Smooth muscle cell (in vitro differentiated cells): ENCODE results near the gene GPR62. TPM values are rescaled to one million over a fixed set of nuclear protein-coding genes. Genes with fewer than 3 reads are reported as not detected.

ENCODE experiments used
- DNase-seq: peaks from one replicate; lab custom pipeline; 2025; ENCODE audit not compliant: unreplicated experiment; lab: John Stamatoyannopoulos, UW
- H2AFZ ChIP-seq: fragments of 200-600 bp; sonication (generic); 2 replicates; pipeline ENCODE4 v1.6.0; 2016; ENCODE audit warnings: antibody characterized with exemption, low read depth, mild to moderate bottlenecking
- H3F3A ChIP-seq: fragments of 200-600 bp; sonication (generic); 2 replicates; pipeline ENCODE4 v1.6.0; 2017; ENCODE audit warnings: antibody characterized with exemption, low read depth
- H3K27ac ChIP-seq: fragments of 200-600 bp; sonication (generic); 2 replicates; pipeline ENCODE4 v1.5.1; 2016; ENCODE audit warnings: low read depth, mild to moderate bottlenecking
- H3K27me3 ChIP-seq: fragments of 200-600 bp; sonication (generic); 2 replicates; pipeline ENCODE4 v1.6.1; 2016; ENCODE audit warnings: low read depth, mild to moderate bottlenecking
- H3K36me3 ChIP-seq: fragments of 200-600 bp; sonication (generic); 2 replicates; pipeline ENCODE4 v1.5.1; 2016; ENCODE audit warnings: low read depth
- H3K4me1 ChIP-seq: fragments of 200-600 bp; sonication (generic); 2 replicates; pipeline ENCODE4 v1.5.1; 2016; ENCODE audit warnings: low read depth
- H3K4me2 ChIP-seq: fragments of 200-600 bp; sonication (generic); 2 replicates; pipeline ENCODE4 v1.6.0; 2016; ENCODE audit warnings: mild to moderate bottlenecking
- H3K4me3 ChIP-seq: fragments of 200-600 bp; sonication (generic); 2 replicates; pipeline ENCODE4 v1.5.1; 2016; ENCODE audit warnings: mild to moderate bottlenecking
- H3K79me2 ChIP-seq: fragments of 200-600 bp; sonication (generic); 2 replicates; pipeline ENCODE4 v1.6.0; 2016; ENCODE audit warnings: low read depth, mild to moderate bottlenecking
- H3K9ac ChIP-seq: fragments of 200-600 bp; sonication (generic); 2 replicates; pipeline ENCODE4 v1.6.0; 2016; ENCODE audit warnings: low read depth
- H3K9me3 ChIP-seq: fragments of 200-600 bp; sonication (generic); replicated peaks from 2 replicates; pipeline ENCODE4 v1.5.1; 2016; ENCODE audit warnings: low read depth
- H4K20me1 ChIP-seq: fragments of 200-600 bp; sonication (generic); 2 replicates; pipeline ENCODE4 v1.6.0; 2016; ENCODE audit warnings: low read depth
- CTCF ChIP-seq: fragments of 200-600 bp; sonication (generic); IDR thresholded peaks from 2 replicates; pipeline ENCODE4 v1.5.1; 2017; ENCODE audit warnings: borderline replicate concordance, mild to moderate bottlenecking, antibody characterized with exemption; ENCODE audit not compliant: insufficient read depth, poor library complexity, severe bottlenecking
- WGBS: methylation state at CpG from one replicate; pipeline ENCODE4 v1.1.7; 2016; ENCODE audit warnings: low lambda C conversion rate; 5-methylcytosine and 5-hydroxymethylcytosine counted together
- polyA plus RNA-seq: library from polyadenylated mRNA; unstranded; fragments of >200 nt; fragmentation: Nextera tagmentation; extraction: Ambion mirVana; gene quantifications from 2 replicates; pipeline ENCODE4 v1.2.1, GENCODE V29; 2016
- total RNA-seq: library from RNA; depleted of rRNA; stranded (reverse); fragments of >200 nt; gene quantifications from 2 replicates; pipeline ENCODE4 v1.2.3, GENCODE V29; 2014

The GPR62 gene
- total and polyA plus RNA-seq, 2 experiments from 2014 or later = 0.09 to 0.18 TPM

DNA sequence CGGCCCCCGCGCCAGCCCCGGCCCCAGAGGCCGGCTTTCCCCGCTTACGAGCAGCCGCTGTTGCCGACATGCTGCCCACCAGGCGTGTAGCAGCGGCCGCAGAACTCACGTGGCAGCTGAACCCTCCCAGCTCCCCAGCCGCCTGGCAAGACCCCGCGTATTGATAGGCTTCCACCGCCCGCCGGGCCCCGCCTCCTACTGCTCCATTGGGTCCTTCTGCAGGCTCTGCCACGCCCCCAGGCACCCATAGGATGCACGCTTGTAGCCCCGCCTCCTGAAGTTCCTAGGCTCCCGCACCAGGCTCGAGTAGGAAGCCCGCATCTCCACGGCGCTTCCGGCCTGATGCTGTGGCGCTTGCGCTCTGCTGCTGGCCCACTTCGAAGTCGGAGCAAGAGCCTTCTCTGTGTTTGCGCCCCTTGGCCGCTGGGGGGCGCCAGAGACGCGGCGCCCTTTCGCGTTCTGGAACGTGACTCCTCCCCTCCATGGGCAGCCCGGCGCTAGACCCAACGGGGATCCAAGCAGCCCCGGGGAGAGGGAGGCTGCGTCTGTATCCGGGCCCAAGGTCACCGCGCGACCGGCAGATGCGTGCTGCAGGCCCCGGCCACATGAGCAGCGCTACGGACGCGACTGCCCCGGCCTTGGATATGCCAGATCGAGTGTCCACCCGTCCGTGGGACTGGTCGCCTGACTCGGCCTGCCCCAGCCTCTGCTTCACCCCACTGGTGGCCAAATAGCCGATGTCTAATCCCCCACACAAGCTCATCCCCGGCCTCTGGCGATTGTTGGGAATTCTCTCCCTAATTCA, 13.2 kb upstream of the GPR62 start, which contains the start of the genes PARP3 and RRP9:
TSS of gene PARP3 (plus strand) at position 566 of the 805 bp plus-strand sequence. CDS start 993 bp downstream, outside the sequence.
TSS of gene RRP9 (minus strand) at position 107 of the 805 bp plus-strand sequence. CDS start at position 70, 37 bp downstream.
- peak; percentile 100 for DNase-seq
- H3K36me3 ChIP-seq = no peaks in the 10 kb centered on the region
- H4K20me1 ChIP-seq = no peaks in the 10 kb centered on the region
- peak within 1 kb of the TSS; percentile 91 for H3K4me2 ChIP-seq
- H3K9me3 ChIP-seq = no peaks in the 10 kb centered on the region
- no peaks in the 10 kb centered on the region for H3F3A ChIP-seq
- TF ChIP-seq CTCF = peak; percentile 100
- WGBS = 3% methylated on average over 66 of the region's 67 CpGs
- H3K4me1 ChIP-seq = no peaks in the 10 kb centered on the region
- H3K79me2 ChIP-seq = peaks cover 24% of the 10 kb centered on the region
- H2AFZ ChIP-seq = peak within 1 kb of the TSS; percentile 71
- H3K9ac ChIP-seq = peak within 1 kb of the TSS; percentile 72
- peak within 1 kb of the TSS; percentile 65 for H3K4me3 ChIP-seq
- H3K27me3 ChIP-seq = no peaks in the 10 kb centered on the region
- peak within 1 kb of the TSS; percentile 56 for H3K27ac ChIP-seq

DNA sequence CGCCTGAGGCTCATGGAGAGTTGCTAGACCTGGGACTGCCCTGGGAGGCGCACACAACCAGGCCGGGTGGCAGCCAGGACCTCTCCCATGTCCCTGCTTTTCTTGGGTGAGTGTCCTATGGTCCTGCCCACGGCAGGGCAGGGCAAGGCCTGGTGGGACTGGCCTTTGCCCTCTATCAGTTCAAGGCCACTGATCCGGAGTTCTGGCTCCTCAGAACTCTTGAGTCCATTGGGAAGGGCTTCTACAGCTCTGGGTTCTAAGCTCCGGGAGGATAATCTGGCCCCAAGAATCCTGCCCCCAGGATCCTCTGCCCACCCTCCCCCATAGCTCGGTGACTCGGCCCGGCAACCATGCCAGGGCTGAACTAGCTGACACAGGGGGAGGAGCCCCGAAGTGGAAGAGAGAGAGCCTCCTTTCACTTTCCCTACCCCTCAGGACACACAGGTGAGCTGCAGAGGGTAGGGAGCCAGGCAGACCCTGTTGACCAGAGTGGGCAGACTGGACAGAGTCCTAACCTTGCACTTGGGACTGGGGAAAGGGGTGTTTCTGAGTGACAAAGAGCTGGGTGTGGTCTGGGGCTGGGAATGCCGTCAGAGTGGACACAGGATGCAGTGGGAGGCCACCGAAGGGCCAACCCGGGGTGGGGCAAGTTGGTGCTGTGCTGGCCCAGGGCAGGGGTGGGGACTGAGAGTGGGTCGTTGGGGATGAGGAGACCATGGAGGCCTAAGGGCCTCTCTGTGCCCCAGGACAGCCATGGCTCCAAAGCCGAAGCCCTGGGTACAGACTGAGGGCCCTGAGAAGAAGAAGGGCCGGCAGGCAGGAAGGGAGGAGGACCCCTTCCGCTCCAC, 12.4 kb upstream of the GPR62 start:
- Histone ChIP-seq H4K20me1 (no peaks in the 10 kb centered on the region), H2AFZ (peak overlapping the region; percentile 71), H3K4me3 (peak overlapping the region; percentile 43), H3K79me2 (peaks cover 24% of the 10 kb centered on the region), H3K27me3 (no peaks in the 10 kb centered on the region), H3K9ac (peak overlapping the region; percentile 57), H3K4me2 (peak overlapping the region; percentile 82), H3K4me1 (no peaks in the 10 kb centered on the region), H3K27ac (peak overlapping the region; percentile 56), H3K9me3 (no peaks in the 10 kb centered on the region), H3K36me3 (no peaks in the 10 kb centered on the region), H3F3A (no peaks in the 10 kb centered on the region)
- WGBS = 70% methylated on average over 17 of the region's 17 CpGs
- TF ChIP-seq CTCF = no peak
- DNase-seq = no peak

GRCh38 chr3:51943451-51944391, 11.5 kb upstream of the GPR62 start:
- Histone ChIP-seq H3K4me1 (no peaks in the 10 kb centered on the region), H3K36me3 (no peaks in the 10 kb centered on the region), H3K4me3 (no peak overlapping the region), H3K79me2 (peaks cover 24% of the 10 kb centered on the region), H3K9ac (no peak overlapping the region), H4K20me1 (no peaks in the 10 kb centered on the region), H3K27ac (no peak overlapping the region), H3K4me2 (no peak overlapping the region), H3K27me3 (no peaks in the 10 kb centered on the region), H3F3A (no peaks in the 10 kb centered on the region), H2AFZ (no peak overlapping the region), H3K9me3 (no peaks in the 10 kb centered on the region)
- no peak for DNase-seq
- no peak for TF ChIP-seq CTCF
- WGBS = 97% methylated on average over 19 of the region's 21 CpGs
